Measurements from ENCODE around the gene ADAD2.

DNA sequence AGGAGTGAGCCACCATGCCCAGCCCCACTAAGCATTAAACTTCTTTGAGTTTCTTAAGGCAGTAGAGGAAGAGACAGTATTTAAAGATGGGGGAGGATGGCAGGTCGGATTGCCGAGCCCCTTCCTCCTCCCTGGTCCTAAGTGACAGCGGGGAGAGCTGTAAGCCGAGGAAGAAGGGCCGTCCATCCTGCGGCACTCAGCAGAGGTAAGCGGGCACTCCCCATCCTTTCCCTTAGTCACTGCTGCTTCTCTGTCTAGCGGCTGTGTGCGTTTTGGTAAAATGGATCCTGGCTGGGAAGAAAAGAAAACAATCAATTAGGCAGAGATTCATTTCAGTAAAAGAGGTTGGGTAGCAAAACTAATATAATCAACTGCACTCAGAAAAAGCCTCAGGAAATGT lies 31.9 kb upstream of the ADAD2 start:
- TF ChIP-seq POLR2A (IDR thresholded peaks at IDR 0.05): no peak
- TF ChIP-seq CTCF (IDR thresholded peaks at IDR 0.05): no peak
